BLaER1 (cell line): Measurements from ENCODE around the gene ZFAND5.

Experiments
- H3K27ac ChIP-seq: shearing (Covaris generic); formaldehyde crosslinking; 2 replicates; pipeline ENCODE4 v1.8.1; 2022
- H3K27me3 ChIP-seq: shearing (Covaris generic); formaldehyde crosslinking; 2 replicates; pipeline ENCODE4 v1.8.1; 2022
- H3K36me3 ChIP-seq: shearing (Covaris generic); formaldehyde crosslinking; 2 replicates; pipeline ENCODE4 v1.8.1; 2022
- H3K4me1 ChIP-seq: shearing (Covaris generic); formaldehyde crosslinking; 2 replicates; pipeline ENCODE4 v1.8.1; 2022
- H3K4me2 ChIP-seq: shearing (Covaris generic); formaldehyde crosslinking; 2 replicates; pipeline ENCODE4 v1.8.1; 2022
- H3K4me3 ChIP-seq: shearing (Covaris generic); formaldehyde crosslinking; 2 replicates; pipeline ENCODE4 v1.8.1; 2022
- H3K9ac ChIP-seq: shearing (Covaris generic); formaldehyde crosslinking; 2 replicates; pipeline ENCODE4 v1.8.1; 2022
- H3K9me3 ChIP-seq: shearing (Covaris generic); formaldehyde crosslinking; 2 replicates; pipeline ENCODE4 v1.8.1; 2022
- H4K20me1 ChIP-seq: shearing (Covaris generic); formaldehyde crosslinking; 2 replicates; pipeline ENCODE4 v1.8.1; 2022
- Cebpa-rat ChIP-seq: shearing (Covaris generic); IDR thresholded peaks from 2 replicates; pipeline ENCODE4 v1.8.1; 2022

ZFAND5 gene

GRCh38 chr9:72312386-72312987 is 52.5 kb downstream of the ZFAND5 start:
- Histone ChIP-seq H3K27ac (no peak overlapping the region), H3K9me3 (no peaks in the 10 kb centered on the region), H3K4me2 (no peak overlapping the region), H3K27me3 (no peaks in the 10 kb centered on the region), H3K4me3 (no peak overlapping the region), H4K20me1 (no peaks in the 10 kb centered on the region), H3K36me3 (no peaks in the 10 kb centered on the region), H3K9ac (no peak overlapping the region), H3K4me1 (peaks cover 42% of the 10 kb centered on the region)
- no peak for TF ChIP-seq Cebpa-rat

- Histone ChIP-seq H3K27ac (no peak overlapping the region), H3K4me1 (peaks cover 30% of the 10 kb centered on the region), H4K20me1 (no peaks in the 10 kb centered on the region), H3K36me3 (no peaks in the 10 kb centered on the region), H3K9ac (no peak overlapping the region), H3K27me3 (no peaks in the 10 kb centered on the region), H3K9me3 (no peaks in the 10 kb centered on the region), H3K4me2 (no peak overlapping the region), H3K4me3 (no peak overlapping the region)
- no peak for TF ChIP-seq Cebpa-rat
These were observed 55.5 kb downstream of the ZFAND5 start for GRCh38 chr9:72309364-72310133.

- no peak overlapping the region for H3K4me3 ChIP-seq
- no peaks in the 10 kb centered on the region for H3K27me3 ChIP-seq
- no peak for TF ChIP-seq Cebpa-rat
- H3K4me1 ChIP-seq, result peaks cover 18% of the 10 kb centered on the region
- H3K36me3 ChIP-seq, result no peaks in the 10 kb centered on the region
- H3K27ac ChIP-seq, result no peak overlapping the region
- no peaks in the 10 kb centered on the region for H3K9me3 ChIP-seq
- no peaks in the 10 kb centered on the region for H4K20me1 ChIP-seq
- H3K9ac ChIP-seq, result no peak overlapping the region
- H3K4me2 ChIP-seq, result no peak overlapping the region
These were observed 58.2 kb downstream of the ZFAND5 start for GRCh38 chr9:72306761-72307160.

GRCh38 chr9:72305707-72306106 is 59.3 kb downstream of the ZFAND5 start:
- no peak overlapping the region for H3K27ac ChIP-seq
- no peak overlapping the region for H3K9ac ChIP-seq
- no peaks in the 10 kb centered on the region for H3K27me3 ChIP-seq
- H3K36me3 ChIP-seq, result no peaks in the 10 kb centered on the region
- H3K4me2 ChIP-seq, result peak overlapping the region; percentile 15
- no peak for TF ChIP-seq Cebpa-rat
- no peaks in the 10 kb centered on the region for H3K9me3 ChIP-seq
- H3K4me1 ChIP-seq, result peaks cover 18% of the 10 kb centered on the region
- H3K4me3 ChIP-seq, result no peak overlapping the region
- H4K20me1 ChIP-seq, result no peaks in the 10 kb centered on the region

- Histone ChIP-seq H3K27me3 (no peaks in the 10 kb centered on the region), H3K36me3 (no peaks in the 10 kb centered on the region), H3K9ac (no peak overlapping the region), H3K27ac (no peak overlapping the region), H3K4me2 (peak overlapping the region; percentile 15), H3K9me3 (no peaks in the 10 kb centered on the region), H3K4me1 (peaks cover 18% of the 10 kb centered on the region), H4K20me1 (no peaks in the 10 kb centered on the region), H3K4me3 (no peak overlapping the region)
- no peak for TF ChIP-seq Cebpa-rat
These were observed 59.9 kb downstream of the ZFAND5 start for GRCh38 chr9:72305102-72305546.

GRCh38 chr9:72304538-72304937 is 60.5 kb downstream of the ZFAND5 start:
- H4K20me1 ChIP-seq, result no peaks in the 10 kb centered on the region
- H3K4me1 ChIP-seq, result peaks cover 18% of the 10 kb centered on the region
- TF ChIP-seq Cebpa-rat, result no peak
- no peaks in the 10 kb centered on the region for H3K9me3 ChIP-seq
- no peak overlapping the region for H3K9ac ChIP-seq
- no peak overlapping the region for H3K27ac ChIP-seq
- H3K4me2 ChIP-seq, result peak overlapping the region; percentile 15; the same call in 1 of the 2 replicates
- H3K4me3 ChIP-seq, result no peak overlapping the region
- H3K36me3 ChIP-seq, result no peaks in the 10 kb centered on the region
- no peaks in the 10 kb centered on the region for H3K27me3 ChIP-seq
